Choroid plexus epithelial cell (primary cell): ENCODE data around the gene HIVEP2.

Experiments used
- DNase-seq: peaks from one replicate; pipeline ENCODE4 v3.0.0-alpha.2; 2010; ENCODE audit warnings: low read depth
- H3K4me3 ChIP-seq: 2 replicates; pipeline ENCODE4 v1.5.1; 2011; ENCODE audit warnings: low read depth, mild to moderate bottlenecking, control low read depth, low read length, moderate library complexity
- TF ChIP-seq, protein P1 (sequence below): conservative IDR thresholded peaks from 2 replicates; pipeline ENCODE4 v1.5.1; 2011; ENCODE audit warnings: low read depth, mild to moderate bottlenecking, control low read depth, inconsistent platforms, low read length, moderate library complexity

HIVEP2 gene

DNA sequence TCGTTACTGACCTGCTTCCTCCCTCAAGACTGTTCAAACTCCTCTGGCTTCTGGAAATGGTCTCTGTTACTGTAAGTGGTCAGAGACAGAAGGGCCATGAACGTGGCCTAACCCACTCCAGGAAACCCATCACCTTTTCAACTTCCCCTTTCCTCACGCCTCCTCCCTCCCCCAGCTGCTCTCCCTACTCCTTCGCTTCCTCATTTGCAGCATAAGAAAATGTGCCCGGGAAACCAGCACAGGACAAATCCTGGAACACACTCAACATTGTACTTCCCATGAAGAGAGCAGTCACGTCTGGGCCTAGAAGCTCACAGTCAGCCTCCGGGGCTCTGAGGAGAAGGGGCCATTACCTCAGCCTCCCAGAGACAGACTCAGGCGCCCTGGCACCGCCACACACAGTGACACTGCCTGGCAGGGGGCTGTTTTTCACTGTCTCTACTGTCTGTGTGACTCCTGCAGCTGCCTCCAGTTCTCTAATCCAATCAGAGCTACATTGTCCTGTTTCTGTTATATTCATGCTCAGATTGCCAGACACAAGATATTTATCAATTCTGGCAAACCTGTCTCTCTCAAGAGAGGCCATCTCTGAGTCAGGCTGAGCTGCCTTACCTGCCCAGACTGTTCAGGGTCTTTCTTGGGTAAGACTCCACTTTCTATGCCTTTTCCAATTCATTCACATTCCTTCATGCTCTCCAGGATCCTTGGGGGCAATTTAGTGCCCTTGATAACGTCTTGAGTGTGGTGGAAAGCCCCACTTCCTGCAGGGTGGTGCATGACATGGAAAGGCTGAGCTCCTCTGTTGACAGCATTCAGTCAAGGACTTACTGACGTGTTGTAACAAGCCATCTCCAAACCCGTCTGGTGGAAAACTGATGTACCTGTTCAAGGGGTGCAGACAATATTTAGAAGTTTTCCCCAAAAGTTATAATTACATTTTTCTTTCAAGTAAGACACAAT is 242.2 kb downstream of the HIVEP2 start:
- H3K4me3 ChIP-seq: no peak overlapping the region
- peak; percentile 15 for DNase-seq
- TF ChIP-seq, protein P1, sequence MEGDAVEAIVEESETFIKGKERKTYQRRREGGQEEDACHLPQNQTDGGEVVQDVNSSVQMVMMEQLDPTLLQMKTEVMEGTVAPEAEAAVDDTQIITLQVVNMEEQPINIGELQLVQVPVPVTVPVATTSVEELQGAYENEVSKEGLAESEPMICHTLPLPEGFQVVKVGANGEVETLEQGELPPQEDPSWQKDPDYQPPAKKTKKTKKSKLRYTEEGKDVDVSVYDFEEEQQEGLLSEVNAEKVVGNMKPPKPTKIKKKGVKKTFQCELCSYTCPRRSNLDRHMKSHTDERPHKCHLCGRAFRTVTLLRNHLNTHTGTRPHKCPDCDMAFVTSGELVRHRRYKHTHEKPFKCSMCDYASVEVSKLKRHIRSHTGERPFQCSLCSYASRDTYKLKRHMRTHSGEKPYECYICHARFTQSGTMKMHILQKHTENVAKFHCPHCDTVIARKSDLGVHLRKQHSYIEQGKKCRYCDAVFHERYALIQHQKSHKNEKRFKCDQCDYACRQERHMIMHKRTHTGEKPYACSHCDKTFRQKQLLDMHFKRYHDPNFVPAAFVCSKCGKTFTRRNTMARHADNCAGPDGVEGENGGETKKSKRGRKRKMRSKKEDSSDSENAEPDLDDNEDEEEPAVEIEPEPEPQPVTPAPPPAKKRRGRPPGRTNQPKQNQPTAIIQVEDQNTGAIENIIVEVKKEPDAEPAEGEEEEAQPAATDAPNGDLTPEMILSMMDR: no peak
